GM18511 (cell line): ENCODE data around the gene CEBPZ.
A peak's percentile ranks its signal among the peaks of the same experiment; 100 is the strongest.
"Not testable (repeated sequence)": the region's sequence is repeated elsewhere in the genome, so short reads cannot be mapped to it uniquely, and the experiment has no call there.

Experiments used
- ATAC-seq: cut with Tn5 transposase; IDR thresholded peaks from one replicate; pipeline ENCODE4 v1.9.1; 2021; ENCODE audit warnings: mild to moderate bottlenecking, moderate library complexity; ENCODE audit not compliant: unreplicated experiment

The CEBPZ gene

GRCh38 chr2:37224063-37224462 is 7.3 kb downstream of the CEBPZ start:
- no peak for ATAC-seq

GRCh38 chr2:37223131-37223530 is 8.3 kb downstream of the CEBPZ start:
- ATAC-seq: no peak

- ATAC-seq: no peak
Measured at GRCh38 chr2:37219046-37219445, 12.3 kb downstream of the CEBPZ start.

GRCh38 chr2:37215250-37215649 is 16.1 kb downstream of the CEBPZ start:
- no peak for ATAC-seq

GRCh38 chr2:37211939-37212338 is 19.5 kb downstream of the CEBPZ start:
- ATAC-seq: no peak

DNA sequence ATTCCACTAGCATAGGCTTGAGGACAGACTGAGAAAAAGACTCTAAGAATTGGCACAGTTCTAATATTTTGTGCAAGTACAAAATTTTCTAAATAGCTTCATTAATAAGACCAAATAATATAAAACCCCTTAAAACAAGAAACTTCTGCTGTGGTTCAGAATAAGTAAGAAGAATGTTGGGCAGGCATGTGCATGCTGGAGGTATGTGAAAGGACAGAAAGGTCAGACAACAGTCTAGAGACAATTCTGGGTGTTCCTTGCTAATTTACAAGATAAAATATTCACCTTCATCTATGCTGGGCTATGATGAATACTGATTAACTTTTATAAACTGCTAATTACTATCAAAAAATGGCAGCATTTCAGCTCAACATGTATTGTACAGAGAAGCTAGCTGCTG is 20.2 kb downstream of the CEBPZ start:
- no peak for ATAC-seq

GRCh38 chr2:37206760-37207159 is 24.6 kb downstream of the CEBPZ start:
- ATAC-seq: not testable (repeated sequence)

DNA sequence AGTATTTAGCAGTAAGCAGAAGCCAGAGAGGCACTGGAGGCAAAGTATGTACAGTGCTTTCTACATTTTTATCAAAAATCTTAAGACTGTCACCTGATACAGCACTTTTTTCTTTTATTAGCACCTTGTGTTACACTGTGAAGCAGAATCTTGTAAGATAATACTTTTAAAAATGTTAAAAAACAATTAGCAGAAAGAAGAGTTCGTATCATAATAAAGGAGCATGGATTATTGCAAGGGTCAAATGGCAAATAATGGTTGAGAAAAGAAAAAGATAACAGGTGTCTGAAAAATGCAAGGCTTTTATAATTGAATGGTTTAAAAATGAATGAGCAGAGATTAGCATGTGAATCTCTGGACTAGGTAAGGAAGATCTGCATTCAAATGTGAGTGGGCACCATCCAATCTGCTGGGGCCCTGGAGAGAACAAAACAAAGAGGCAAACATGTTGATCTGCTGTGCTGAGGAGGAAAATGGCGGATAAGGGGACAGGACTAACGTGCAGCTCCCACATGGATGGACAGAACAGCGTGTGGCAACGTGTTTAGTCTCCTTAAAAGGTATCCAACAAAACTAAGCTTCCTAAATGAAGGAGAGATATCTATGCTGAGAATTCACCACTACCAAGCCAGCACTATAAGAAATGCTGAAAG is 25.6 kb downstream of the CEBPZ start:
- no peak for ATAC-seq

- ATAC-seq: not testable (repeated sequence)
Measured at GRCh38 chr2:37205071-37205661, 26.2 kb downstream of the CEBPZ start.

DNA sequence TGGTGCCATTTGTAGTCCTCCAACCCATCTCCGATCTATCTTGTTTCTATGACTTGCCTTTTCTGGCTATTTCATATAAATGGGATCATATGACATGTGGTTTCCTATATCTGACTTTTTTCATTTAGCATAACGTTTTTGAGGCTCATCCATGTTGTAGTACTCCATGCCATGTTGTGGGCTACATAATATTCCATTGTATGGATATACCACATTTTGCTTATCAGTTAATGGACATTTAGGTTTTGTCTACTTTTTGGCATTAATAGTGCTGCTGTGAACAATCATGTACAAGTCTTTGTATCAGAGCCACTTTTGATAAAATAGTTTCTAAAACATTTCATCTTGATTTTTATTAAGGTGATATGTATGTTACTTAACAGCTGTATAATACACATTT is 27.7 kb downstream of the CEBPZ start:
- no peak for ATAC-seq

GRCh38 chr2:37201766-37202165 is 29.6 kb downstream of the CEBPZ start:
- no peak for ATAC-seq

DNA sequence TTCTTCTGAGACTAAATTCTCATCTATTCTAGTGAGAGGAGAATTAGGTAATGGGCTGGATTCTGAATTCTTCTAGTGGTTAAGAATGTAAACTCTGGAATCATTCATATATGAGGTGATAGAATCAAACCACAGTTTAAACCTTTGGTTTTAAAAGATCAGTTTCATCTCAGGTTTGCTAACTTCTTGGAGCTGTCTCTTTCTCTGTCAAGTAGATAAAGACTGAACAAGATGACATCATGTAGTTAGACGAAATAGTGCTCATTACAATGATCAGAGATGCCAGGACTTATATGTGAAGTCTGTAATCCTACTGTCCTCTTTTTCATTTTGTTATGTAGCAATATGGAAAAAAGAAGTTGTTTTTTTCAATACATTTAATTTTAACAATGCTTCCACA is 30.2 kb downstream of the CEBPZ start:
- ATAC-seq: no peak

DNA sequence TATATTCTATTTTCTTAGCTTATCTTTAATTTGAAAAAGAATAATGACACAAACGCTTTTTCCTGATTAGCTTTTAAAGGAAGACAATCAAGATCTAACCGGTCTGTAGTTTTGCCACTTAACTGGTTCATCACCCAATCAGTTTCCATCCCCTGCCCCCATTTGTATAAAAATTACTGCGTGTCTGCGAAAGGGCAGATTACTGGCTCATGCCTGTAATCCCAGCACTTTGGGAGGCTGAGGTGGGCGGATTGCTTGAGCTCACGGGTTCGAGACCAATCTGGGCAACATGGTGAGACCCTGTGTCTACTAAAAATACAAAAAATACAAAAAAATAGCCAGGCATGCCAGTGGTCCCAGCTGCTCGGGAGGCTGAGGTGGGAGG is 32.7 kb downstream of the CEBPZ start:
- no peak for ATAC-seq

- peak; percentile 83 for ATAC-seq
Measured at GRCh38 chr2:37196320-37197195, 34.8 kb downstream of the CEBPZ start, which contains the start of gene CEBPZOS. Gene CEBPZOS, plus strand, starts transcription at chr2:37196496. Its CDS starts 3,209 bp downstream, at chr2:37199705.

GRCh38 chr2:37195862-37196319 is 35.5 kb downstream of the CEBPZ start:
- ATAC-seq: peak; percentile 6

- ATAC-seq: no peak
Measured at GRCh38 chr2:37192551-37192950, 38.8 kb downstream of the CEBPZ start.

- no peak for ATAC-seq
Measured at GRCh38 chr2:37191747-37192146, 39.6 kb downstream of the CEBPZ start.

GRCh38 chr2:37191253-37191652 is 40.1 kb downstream of the CEBPZ start:
- ATAC-seq: no peak

GRCh38 chr2:37190290-37190689 is 41.1 kb downstream of the CEBPZ start:
- no peak for ATAC-seq

DNA sequence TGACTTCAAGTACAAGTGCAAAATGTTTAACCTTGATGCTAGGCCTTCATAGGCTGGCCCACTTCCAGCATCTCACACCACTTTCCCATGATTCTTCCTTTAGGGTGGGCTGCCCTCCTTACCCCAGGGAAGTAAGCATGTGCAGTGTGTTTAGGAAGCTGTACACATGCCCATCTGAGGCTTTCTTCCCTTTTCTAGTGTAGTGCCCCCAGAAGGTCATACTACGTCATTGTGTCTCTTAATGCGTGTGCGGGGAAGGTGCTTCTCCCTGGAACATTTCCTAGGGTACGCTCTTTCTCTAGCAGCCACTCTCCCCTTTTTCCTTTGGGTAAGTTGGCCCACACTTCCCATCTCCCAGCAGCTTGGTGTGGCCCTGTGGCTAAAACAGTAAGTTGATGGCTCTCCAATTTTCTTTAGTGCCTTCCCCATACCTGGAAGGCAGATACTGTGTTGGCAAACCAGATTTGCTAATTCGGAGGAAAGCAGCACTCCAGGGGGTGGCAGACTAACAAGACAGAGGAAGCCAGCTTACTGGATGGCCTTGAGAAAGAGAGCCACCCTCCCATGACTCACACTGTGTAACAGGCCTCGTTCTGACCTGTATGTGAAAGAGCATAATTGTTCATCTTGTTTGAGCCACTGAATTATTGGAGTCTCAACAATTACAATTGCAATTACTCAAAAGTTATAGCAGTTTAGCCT is 41.8 kb downstream of the CEBPZ start:
- ATAC-seq: no peak

DNA sequence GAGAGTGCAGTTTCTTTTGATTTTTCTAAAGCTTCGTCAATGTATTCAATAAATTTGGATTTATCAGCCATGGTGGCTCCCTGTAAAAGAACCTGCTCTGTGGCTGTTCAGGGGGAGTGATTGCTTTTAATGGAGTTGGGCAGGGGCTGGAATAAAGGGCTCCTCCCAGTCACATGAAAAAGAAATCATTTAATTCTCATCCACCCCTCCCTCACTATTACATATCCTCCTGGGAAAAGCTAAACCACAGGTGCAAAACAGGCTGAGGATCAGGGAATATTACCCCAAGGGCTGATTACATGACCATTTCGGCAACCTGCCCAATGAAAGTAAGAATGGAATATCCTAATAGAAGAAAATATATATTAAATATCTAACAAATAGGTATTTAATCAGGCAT is 42.8 kb downstream of the CEBPZ start, which contains the start of gene SULT6B1:
Gene SULT6B1 (minus strand): TSS at position 101 of the 400 bp plus-strand sequence. CDS start 30 bp downstream, at position 71.
- no peak for ATAC-seq
